GM23338 (cell line): ENCODE data around the gene HAP1. TPM values are rescaled to one million over a fixed set of nuclear protein-coding genes. Genes with fewer than 3 reads are reported as not detected.

Experiments used
- ATAC-seq: fragments of 200-7000 bp; cut with Tn5 transposase; 3 replicates; pipeline ENCODE4 v1.9.1; 2020
- DNase-seq: peaks from one replicate; pipeline ENCODE4 v3.0.0-alpha.2; 2015; ENCODE audit warnings: low spot score
- H2AFZ ChIP-seq: fragments of 200-600 bp; sonication (generic); 2 replicates; pipeline ENCODE4 v1.8.0; 2016; ENCODE audit warnings: antibody characterized with exemption, mild to moderate bottlenecking, moderate library complexity
- H3F3A ChIP-seq: fragments of 200-600 bp; sonication (generic); replicated peaks from 2 replicates; pipeline ENCODE4 v1.8.0; 2017; ENCODE audit warnings: antibody characterized with exemption, mixed run types, low read depth
- H3K27ac ChIP-seq: fragments of 200-600 bp; sonication (generic); 2 replicates; pipeline ENCODE4 v1.6.1; 2016; ENCODE audit warnings: low read depth
- H3K27me3 ChIP-seq: fragments of 200-600 bp; sonication (generic); 2 replicates; pipeline ENCODE4 v1.8.0; 2016; ENCODE audit warnings: mild to moderate bottlenecking, mixed run types, moderate library complexity; ENCODE audit not compliant: insufficient read depth
- H3K36me3 ChIP-seq: fragments of 200-600 bp; sonication (generic); 2 replicates; pipeline ENCODE4 v1.8.0; 2016; ENCODE audit warnings: mild to moderate bottlenecking; ENCODE audit not compliant: insufficient read depth
- H3K4me1 ChIP-seq: fragments of 200-600 bp; sonication (generic); 2 replicates; pipeline ENCODE4 v1.8.0; 2016; ENCODE audit warnings: mild to moderate bottlenecking, moderate library complexity; ENCODE audit not compliant: insufficient read depth
- H3K4me2 ChIP-seq: fragments of 200-600 bp; sonication (generic); 2 replicates; pipeline ENCODE4 v1.7.1; 2017; ENCODE audit warnings: mixed run types
- H3K4me3 ChIP-seq: fragments of 200-600 bp; sonication (generic); 2 replicates; pipeline ENCODE4 v1.6.1; 2016; ENCODE audit warnings: mixed run types
- H3K79me2 ChIP-seq: fragments of 200-600 bp; sonication (generic); replicated peaks from 2 replicates; pipeline ENCODE4 v1.8.0; 2017; ENCODE audit warnings: mild to moderate bottlenecking; ENCODE audit not compliant: insufficient read depth
- H3K9me2 ChIP-seq: fragments of 200-600 bp; sonication (generic); 2 replicates; pipeline ENCODE4 v1.8.0; 2017; ENCODE audit not compliant: insufficient read depth
- H4K20me1 ChIP-seq: fragments of 200-600 bp; sonication (generic); replicated peaks from 2 replicates; pipeline ENCODE4 v1.8.0; 2017; ENCODE audit warnings: mild to moderate bottlenecking; ENCODE audit not compliant: insufficient read depth
- H3K27ac Mint-ChIP-seq: 2 replicates; pipeline ENCODE4 v1.8.0; 2020; ENCODE audit warnings: inconsistent platforms, mild to moderate bottlenecking, moderate library complexity, mixed read lengths
- H3K27me3 Mint-ChIP-seq: 3 replicates; pipeline ENCODE4 v1.8.0; 2022; ENCODE audit warnings: low read depth, mild to moderate bottlenecking, moderate library complexity, mixed read lengths, inconsistent platforms; ENCODE audit not compliant: insufficient read depth, poor library complexity
- H3K36me3 Mint-ChIP-seq: 3 replicates; pipeline ENCODE4 v1.8.0; 2021; ENCODE audit warnings: low read depth, mild to moderate bottlenecking, inconsistent platforms, moderate library complexity, mixed read lengths
- H3K4me1 Mint-ChIP-seq: 3 replicates; pipeline ENCODE4 v1.8.0; 2020; ENCODE audit warnings: mild to moderate bottlenecking, inconsistent platforms, mixed read lengths
- H3K4me3 Mint-ChIP-seq: 3 replicates; pipeline ENCODE4 v1.8.0; 2021; ENCODE audit warnings: moderate library complexity, mild to moderate bottlenecking, inconsistent platforms, mixed read lengths
- H3K9me3 Mint-ChIP-seq: 3 replicates; pipeline ENCODE4 v1.8.0; 2020; ENCODE audit warnings: moderate library complexity, mild to moderate bottlenecking, inconsistent platforms, mixed read lengths
- CREB1 ChIP-seq: fragments of 250-450 bp; sonication (Bioruptor Pico); IDR thresholded peaks from 2 replicates; pipeline ENCODE4 v1.5.0; 2020; ENCODE audit warnings: low read depth, mild to moderate bottlenecking, moderate library complexity
- CTCF ChIP-seq, 2 experiments: fragments of 200-600 bp in 1 of 2; sonication (generic) in 1 of 2; conservative IDR thresholded peaks; 2 replicates each; pipeline versions ENCODE4 v1.5.1 to v1.6.1; 2016 to 2017; ENCODE audit warnings: antibody characterized with exemption in 2 of 2, low read depth in 2 of 2, mild to moderate bottlenecking in 2 of 2, moderate library complexity in 1 of 2
- ETS1 ChIP-seq: IDR thresholded peaks from 2 replicates; pipeline ENCODE4 v1.6.1; 2016; ENCODE audit warnings: antibody characterized with exemption
- JUNB ChIP-seq: IDR thresholded peaks from one replicate; pipeline ENCODE4 v1.6.1; 2016; ENCODE audit warnings: antibody characterized with exemption; ENCODE audit not compliant: unreplicated experiment
- NANOG ChIP-seq: IDR thresholded peaks from 2 replicates; pipeline ENCODE4 v1.6.1; 2016; ENCODE audit warnings: antibody characterized with exemption, borderline replicate concordance
- POLR2AphosphoS5 ChIP-seq: IDR thresholded peaks from 2 replicates; pipeline ENCODE4 v1.6.1; 2016; ENCODE audit warnings: antibody characterized with exemption, low read depth
- REST ChIP-seq: IDR thresholded peaks from one replicate; pipeline ENCODE4 v1.6.1; 2018; ENCODE audit warnings: antibody characterized with exemption; ENCODE audit not compliant: unreplicated experiment
- STAT1 ChIP-seq: IDR thresholded peaks from one replicate; pipeline ENCODE4 v1.6.1; 2016; ENCODE audit warnings: antibody characterized with exemption; ENCODE audit not compliant: unreplicated experiment
- ZNF114 ChIP-seq: fragments of 250-450 bp; sonication (Bioruptor Pico); IDR thresholded peaks from 2 replicates; pipeline ENCODE4 v1.5.0; 2020; ENCODE audit warnings: mild to moderate bottlenecking, moderate library complexity
- ZNF331 ChIP-seq: fragments of 250-450 bp; sonication (Bioruptor Pico); IDR thresholded peaks from 2 replicates; pipeline ENCODE4 v1.5.0; 2020; ENCODE audit warnings: low read depth, mild to moderate bottlenecking, moderate library complexity
- ZNF462 ChIP-seq: fragments of 250-450 bp; sonication (Bioruptor Pico); IDR thresholded peaks from 2 replicates; pipeline ENCODE4 v1.5.0; 2020; ENCODE audit warnings: mild to moderate bottlenecking, moderate library complexity
- polyA plus RNA-seq: library from polyadenylated mRNA; unstranded; fragments of >200 nt; fragmentation: Nextera tagmentation; extraction: Ambion mirVana; gene quantifications from 2 replicates; pipeline ENCODE4 v1.2.1, GENCODE V29; 2016
- total RNA-seq: library from RNA; depleted of rRNA; stranded (reverse); fragments of >200 nt; shearing (Covaris generic); gene quantifications from 2 replicates; pipeline ENCODE4 v1.2.3, GENCODE V29; 2014

HAP1 gene
- total and polyA plus RNA-seq, 2 experiments from 2014 or later: 1.6 to 2.2 TPM

GRCh38 chr17:41705271-41705991, 29.0 kb downstream of the HAP1 start:
- H3K36me3 Mint-ChIP-seq: peaks cover 5% of the 10 kb centered on the region; the same call in 2 of the 3 replicates
- Histone ChIP-seq H3K4me1 (peaks cover 15% of the 10 kb centered on the region), H3K27me3 (peaks cover 72% of the 10 kb centered on the region), H3K4me2 (peak overlapping the region; percentile 64), H3K79me2 (no peaks in the 10 kb centered on the region), H3F3A (peaks cover 9% of the 10 kb centered on the region; the same call in 1 of the 2 replicates), H3K4me3 (peak overlapping the region; percentile 41), H3K36me3 (no peaks in the 10 kb centered on the region), H3K27ac (no peak overlapping the region), H2AFZ (no peak overlapping the region), H3K9me2 (no peaks in the 10 kb centered on the region), H4K20me1 (no peaks in the 10 kb centered on the region; the same call in none of the 2 replicates)
- ATAC-seq (peak; percentile 82), DNase-seq (peak; percentile 74)
- TF ChIP-seq REST (no peak), ZNF114 (CRISPR knock-in tag) (no peak), ZNF331 (no peak), CTCF (conservative IDR thresholded peaks at IDR 0.05; ENCODE audit: low read depth in 2 of 2) (no peak), JUNB (no peak), NANOG (peak; percentile 45; the same call in 1 of the 2 replicates), STAT1 (no peak), CREB1 (CRISPR knock-in tag) (no peak), ETS1 (no peak), ZNF462 (CRISPR knock-in tag) (no peak), POLR2AphosphoS5 (0 out of 2 replicates have a peak, but pooled peaks have one; percentile 27)
- peaks cover 22% of the 10 kb centered on the region for H3K4me1 Mint-ChIP-seq
- H3K4me3 Mint-ChIP-seq: peak overlapping the region; percentile 36
- no peak overlapping the region for H3K27ac Mint-ChIP-seq
- peaks cover 11% of the 10 kb centered on the region for H3K9me3 Mint-ChIP-seq
- peaks cover 56% of the 10 kb centered on the region for H3K27me3 Mint-ChIP-seq
